ENCODE results near the gene PIK3C2B.

Gene PIK3C2B

DNA sequence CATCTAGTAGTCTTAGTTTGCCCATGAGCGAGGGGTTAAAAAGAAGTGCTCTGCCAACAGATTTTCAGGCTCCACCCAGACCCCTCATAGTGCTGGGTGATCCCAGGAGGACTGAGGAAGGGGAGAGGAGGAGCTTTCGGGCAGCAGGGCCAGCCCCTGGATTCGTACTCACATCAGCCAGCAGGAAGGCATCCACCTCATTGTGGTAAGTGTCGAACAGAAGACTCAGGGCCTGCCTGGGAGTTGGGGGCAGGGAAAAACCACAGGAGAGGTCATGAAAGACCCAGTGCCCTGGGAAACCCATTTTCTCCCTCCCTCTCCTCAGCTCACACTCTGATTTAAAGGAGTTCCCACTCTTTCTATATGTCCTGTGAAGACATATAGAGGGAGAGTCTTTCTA is 34.9 kb downstream of the PIK3C2B start:
- DNase-seq, result no peak

DNA sequence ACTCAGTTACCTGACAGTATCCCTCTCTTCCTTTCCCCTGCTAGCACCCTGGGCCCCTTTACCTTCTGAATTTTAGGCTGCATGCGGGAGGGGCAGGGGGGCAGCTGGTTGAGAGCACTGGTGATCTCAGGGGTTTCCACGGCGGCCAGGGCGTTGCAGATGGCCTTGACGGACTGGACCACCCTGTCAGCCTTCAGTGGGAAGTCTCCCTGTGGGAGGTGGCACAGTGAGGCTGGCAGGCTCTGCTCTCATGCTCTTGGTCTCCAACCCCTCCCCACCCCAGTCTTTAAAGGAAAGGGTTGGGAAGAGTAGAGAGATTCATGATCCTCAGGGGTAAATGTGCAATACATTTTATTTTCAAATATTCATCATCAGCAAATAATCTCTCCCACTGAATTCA is 36.9 kb downstream of the PIK3C2B start:
- no peak for DNase-seq

- no peak for DNase-seq
Measured at GRCh38 chr1:204456826-204457442, 37.7 kb downstream of the PIK3C2B start.

DNA sequence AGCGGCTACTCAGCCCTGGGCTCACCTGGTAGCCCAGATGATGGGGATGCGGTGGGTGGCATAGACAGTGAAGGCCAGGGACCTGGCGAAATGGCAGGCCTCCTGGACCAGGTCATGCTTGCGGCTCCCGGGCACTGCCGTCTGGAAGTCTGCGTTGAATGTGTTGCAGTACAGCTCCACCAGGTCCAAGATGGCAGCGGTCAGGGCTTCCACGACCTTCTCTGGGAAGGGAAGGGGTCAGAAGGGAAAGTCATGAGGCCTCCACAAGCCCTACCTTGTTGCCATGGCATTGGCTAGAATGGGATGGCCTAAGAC is 38.8 kb downstream of the PIK3C2B start:
- no peak for DNase-seq

- DNase-seq, result no peak
Measured at GRCh38 chr1:204455063-204455830, 39.4 kb downstream of the PIK3C2B start.

GRCh38 chr1:204454476-204454875 is 40.1 kb downstream of the PIK3C2B start:
- no peak for DNase-seq

DNA sequence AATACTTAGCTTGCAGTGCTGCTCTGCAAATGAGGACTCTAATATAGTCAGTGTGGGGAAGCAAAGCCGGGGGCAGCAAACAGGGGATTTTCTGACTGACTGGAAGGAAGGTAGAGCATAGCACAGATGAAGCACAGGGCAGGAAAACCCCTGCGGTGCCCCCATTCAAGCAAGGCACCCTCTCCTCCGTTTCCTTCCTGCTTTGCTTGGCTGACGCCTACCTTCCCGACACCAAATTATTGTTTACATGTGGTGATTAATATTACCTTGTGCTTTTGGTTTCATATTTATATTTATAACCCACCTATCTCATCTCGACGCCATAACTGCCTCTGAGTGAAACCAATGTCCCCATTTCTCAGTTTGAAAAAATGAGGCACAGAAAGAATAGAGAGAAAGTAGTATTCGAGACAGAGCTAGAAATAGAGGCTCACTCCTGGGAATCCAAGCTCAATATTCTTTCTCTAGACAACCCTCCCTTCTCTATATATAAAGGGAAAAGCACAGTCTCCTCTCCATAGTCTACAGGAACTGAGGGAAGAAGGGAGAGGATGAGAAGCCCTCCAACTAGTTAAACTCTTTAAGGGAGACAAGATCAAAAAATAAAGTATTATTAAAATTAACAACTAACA is 41.3 kb downstream of the PIK3C2B start:
- DNase-seq, result peak; percentile 56

- DNase-seq, result no peak
Measured at GRCh38 chr1:204451352-204452124, 43.1 kb downstream of the PIK3C2B start.

DNA sequence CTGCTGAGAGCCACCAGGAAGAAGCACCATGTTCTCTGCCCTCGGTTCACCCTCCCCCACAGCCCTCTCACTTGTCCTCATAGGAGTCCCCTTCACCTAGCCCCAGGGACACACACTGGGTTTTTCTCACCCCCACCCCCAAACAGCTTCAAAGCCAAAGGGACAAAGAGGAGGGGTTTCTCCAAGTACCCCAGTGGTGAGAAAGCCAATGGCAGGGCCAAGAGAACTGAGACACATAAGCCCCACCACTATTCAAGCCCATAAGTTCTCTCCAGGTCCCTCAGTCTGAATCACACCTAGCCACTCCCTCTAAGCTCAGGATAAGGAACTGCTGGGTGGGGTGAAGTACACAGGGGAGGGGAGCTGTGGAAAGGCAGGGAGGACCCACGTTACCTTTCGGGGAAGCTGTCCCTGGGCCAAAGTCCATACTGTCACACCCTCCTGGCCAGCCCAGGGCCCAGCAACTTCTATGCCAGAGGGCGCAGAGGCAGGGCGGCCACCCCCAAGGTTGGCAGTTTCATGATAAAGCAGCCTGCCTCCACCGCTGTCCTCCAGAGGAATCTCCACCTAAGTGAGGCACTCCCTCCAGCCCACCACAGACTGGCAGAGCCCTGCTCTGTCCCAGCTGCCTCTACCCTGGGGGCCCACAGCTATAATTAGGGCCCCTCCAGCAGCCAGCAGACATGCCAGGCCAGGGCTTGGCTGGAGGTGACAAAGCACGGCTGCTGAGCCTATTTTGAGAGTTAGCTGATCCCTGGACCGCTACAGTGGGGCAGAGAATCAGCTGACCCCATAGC is 43.9 kb downstream of the PIK3C2B start:
- DNase-seq, result no peak

DNA sequence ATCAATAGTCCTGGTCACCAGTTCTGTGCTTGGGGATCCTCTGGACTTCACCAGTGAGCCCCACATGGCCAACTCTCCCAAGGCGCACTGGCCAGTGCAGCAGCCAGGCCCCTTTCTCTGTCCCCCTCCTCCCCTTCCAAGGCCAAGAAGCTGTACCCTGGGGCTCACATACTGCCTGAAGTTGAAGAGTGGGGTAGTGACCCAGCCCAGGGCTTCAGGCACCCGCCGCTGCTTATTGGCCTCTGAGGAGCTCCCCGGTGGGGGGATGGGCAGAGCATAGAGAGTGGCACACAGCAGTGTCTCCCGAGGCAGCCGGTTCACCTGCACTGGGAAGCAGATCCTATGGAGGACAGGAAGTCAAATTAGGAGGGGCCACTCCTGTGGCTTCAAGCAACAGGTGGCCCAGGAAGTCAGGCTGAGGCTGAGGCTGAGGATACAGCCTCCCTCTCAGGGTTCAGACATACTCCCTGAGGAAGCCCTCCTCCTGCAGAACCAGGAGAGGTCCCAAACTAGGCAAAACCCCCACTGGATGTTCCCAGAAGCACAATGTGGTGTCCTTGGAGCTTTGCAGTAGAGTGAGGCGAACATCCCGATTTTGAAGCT is 44.8 kb downstream of the PIK3C2B start:
- no peak for DNase-seq

GRCh38 chr1:204448991-204449677 is 45.5 kb downstream of the PIK3C2B start:
- no peak for DNase-seq

GRCh38 chr1:204448344-204448964 is 46.2 kb downstream of the PIK3C2B start:
- DNase-seq, result no peak

DNA sequence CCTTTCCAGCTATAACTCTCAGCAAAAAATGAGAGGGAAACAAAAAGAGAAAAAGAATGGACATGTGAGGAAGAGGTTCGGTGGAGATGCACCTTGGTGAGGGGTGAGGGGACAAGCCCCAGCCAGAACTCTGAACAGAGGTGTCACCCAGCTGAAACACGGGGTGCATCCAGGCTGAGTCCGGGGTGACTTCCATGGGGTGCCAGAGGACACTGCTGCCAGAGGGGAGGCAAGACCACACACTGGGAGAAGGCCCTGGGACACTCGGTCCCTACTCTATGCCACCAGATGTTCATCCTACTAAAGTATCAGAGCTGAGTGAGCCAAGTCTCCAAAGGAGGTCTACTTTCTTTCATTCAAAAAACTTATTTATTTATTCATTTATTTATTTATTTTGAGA is 46.9 kb downstream of the PIK3C2B start:
- no peak for DNase-seq

DNA sequence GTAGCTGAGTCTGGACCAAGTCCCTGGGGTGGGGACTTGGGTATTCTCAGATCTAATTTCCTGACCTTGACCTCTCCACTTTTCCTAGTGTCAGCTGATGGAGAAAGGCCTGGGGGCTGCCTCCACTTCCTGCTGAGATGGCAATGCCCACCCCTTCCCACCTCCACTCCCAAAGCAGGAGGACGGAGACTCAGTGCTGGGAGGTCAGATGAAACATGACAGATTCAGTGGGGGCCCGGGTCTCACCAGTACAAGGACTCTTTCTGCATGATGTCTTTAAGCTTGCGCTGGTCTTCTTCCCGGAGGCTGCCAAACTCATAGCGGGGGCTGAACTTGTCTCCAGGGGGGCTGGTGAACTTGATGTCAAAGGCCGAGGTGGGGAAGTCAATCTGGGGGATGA is 47.4 kb downstream of the PIK3C2B start:
- no peak for DNase-seq

DNA sequence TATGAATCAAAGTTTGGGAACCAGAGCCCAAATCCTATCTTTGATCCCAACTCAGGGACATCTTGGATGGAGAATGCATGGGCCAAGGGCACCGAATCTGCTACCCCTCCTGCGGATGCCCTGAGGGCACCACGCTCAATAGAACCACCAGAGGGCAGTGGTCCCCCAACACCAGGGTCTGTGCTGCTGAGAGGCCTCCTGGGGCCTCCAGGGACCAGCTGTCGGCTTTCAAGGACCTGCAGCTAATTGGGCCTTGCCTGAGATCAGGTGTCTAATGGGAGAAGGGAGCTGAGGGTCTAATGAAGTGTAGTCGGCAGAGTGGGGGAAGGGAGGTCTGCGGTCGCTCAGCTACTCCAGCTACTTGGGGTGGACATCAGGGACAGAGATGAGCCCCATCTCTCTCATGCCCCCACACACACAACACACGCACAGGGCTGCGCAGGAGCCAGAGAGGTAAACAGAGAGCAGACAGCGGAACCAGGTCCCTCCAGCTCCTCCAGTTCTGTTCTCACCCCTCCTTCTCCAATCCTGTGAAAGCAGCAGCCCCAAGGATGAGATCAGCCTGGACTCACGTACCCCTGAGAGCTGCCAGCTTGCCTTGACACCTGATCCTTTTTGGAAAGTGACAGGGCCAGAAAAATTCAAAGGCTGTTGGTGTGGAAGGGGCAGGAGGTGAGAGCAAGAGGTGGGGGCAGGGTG is 48.0 kb downstream of the PIK3C2B start:
- DNase-seq, result peak; percentile 78

GRCh38 chr1:204445860-204446412 is 48.7 kb downstream of the PIK3C2B start:
- peak; percentile 45 for DNase-seq

All from activated CD4-positive, alpha-beta T cell treated with anti-CD3 and anti-CD28 coated beads, Interleukin-2, amount 50 U/mL, for 1 hour (primary cell).